ENCODE measurements around the gene MLN.

Gene MLN

GRCh38 chr6:33750244-33750991 lies 53.4 kb downstream of the MLN start:
- Mint-ChIP-seq H3K9me3 (no peaks in the 10 kb centered on the region), H3K36me3 (no peaks in the 10 kb centered on the region), H3K27me3 (no peaks in the 10 kb centered on the region), H3K4me1 (no peaks in the 10 kb centered on the region), H3K4me3 (no peak overlapping the region), H3K27ac (no peak overlapping the region)

GRCh38 chr6:33749401-33749800 lies 54.4 kb downstream of the MLN start:
- no peak overlapping the region for H3K4me3 Mint-ChIP-seq
- H3K4me1 Mint-ChIP-seq = peaks cover under 1% of the 10 kb centered on the region
- H3K27ac Mint-ChIP-seq = no peak overlapping the region
- no peaks in the 10 kb centered on the region for H3K27me3 Mint-ChIP-seq
- no peaks in the 10 kb centered on the region for H3K9me3 Mint-ChIP-seq
- no peaks in the 10 kb centered on the region for H3K36me3 Mint-ChIP-seq

- Mint-ChIP-seq H3K27me3 (no peaks in the 10 kb centered on the region), H3K4me3 (no peak overlapping the region), H3K4me1 (peaks cover 4% of the 10 kb centered on the region), H3K36me3 (no peaks in the 10 kb centered on the region), H3K9me3 (no peaks in the 10 kb centered on the region), H3K27ac (no peak overlapping the region)
Observed at GRCh38 chr6:33748841-33749240, 55.0 kb downstream of the MLN start.

- Mint-ChIP-seq H3K9me3 (no peaks in the 10 kb centered on the region), H3K27me3 (no peaks in the 10 kb centered on the region), H3K27ac (no peak overlapping the region), H3K4me3 (no peak overlapping the region), H3K36me3 (no peaks in the 10 kb centered on the region), H3K4me1 (peaks cover 4% of the 10 kb centered on the region)
Observed at GRCh38 chr6:33747823-33748222, 56.0 kb downstream of the MLN start.

- Mint-ChIP-seq H3K9me3 (no peaks in the 10 kb centered on the region), H3K4me3 (no peak within 1 kb of the TSS), H3K27me3 (no peaks in the 10 kb centered on the region), H3K4me1 (peaks cover 4% of the 10 kb centered on the region), H3K27ac (peak within 1 kb of the TSS; percentile 12), H3K36me3 (no peaks in the 10 kb centered on the region)
Observed at GRCh38 chr6:33746651-33747100, 57.1 kb downstream of the MLN start, which contains the start of gene IP6K3. Gene IP6K3 (minus strand): TSS chr6:33746905. CDS start chr6:33735476, 11,429 bp downstream.

- Mint-ChIP-seq H3K4me1 (peaks cover 4% of the 10 kb centered on the region), H3K27me3 (no peaks in the 10 kb centered on the region), H3K9me3 (no peaks in the 10 kb centered on the region), H3K36me3 (no peaks in the 10 kb centered on the region), H3K4me3 (no peak overlapping the region), H3K27ac (no peak overlapping the region)
Observed at GRCh38 chr6:33746036-33746600, 57.7 kb downstream of the MLN start.

- H3K9me3 Mint-ChIP-seq = no peaks in the 10 kb centered on the region
- H3K4me1 Mint-ChIP-seq = peaks cover 4% of the 10 kb centered on the region
- no peak overlapping the region for H3K27ac Mint-ChIP-seq
- no peaks in the 10 kb centered on the region for H3K27me3 Mint-ChIP-seq
- H3K36me3 Mint-ChIP-seq = no peaks in the 10 kb centered on the region
- no peak overlapping the region for H3K4me3 Mint-ChIP-seq
Observed at GRCh38 chr6:33745548-33745947, 58.3 kb downstream of the MLN start.

- Mint-ChIP-seq H3K27me3 (no peaks in the 10 kb centered on the region), H3K9me3 (no peaks in the 10 kb centered on the region), H3K4me3 (no peak overlapping the region), H3K4me1 (peaks cover 4% of the 10 kb centered on the region), H3K36me3 (no peaks in the 10 kb centered on the region), H3K27ac (no peak overlapping the region)
Observed at GRCh38 chr6:33744895-33745546, 58.8 kb downstream of the MLN start.

All from activated naive CD4-positive, alpha-beta T cell treated with anti-CD3 and anti-CD28 coated beads, Interleukin-2, amount 50 U/mL, for 24 hours (primary cell).